GM12892 (cell line): ENCODE results near the gene L2HGDH.

Experiments used
- DNase-seq: peaks from one replicate; pipeline ENCODE4 v3.0.0; 2011; ENCODE audit not compliant: insufficient read length
- FAIRE-seq: peaks from 2 replicates; lab custom pipeline; 2011; peaks lifted over from hg19 to GRCh38; lab: Jason Lieb, UNC
- POLR2A ChIP-seq: IDR thresholded peaks from 2 replicates; pipeline ENCODE4 v1.6.1; 2011; ENCODE audit warnings: low read depth, low read length, control low read depth
- POLR2AphosphoS5 ChIP-seq: IDR thresholded peaks from 2 replicates; pipeline ENCODE4 v1.6.1; 2011; ENCODE audit warnings: low read depth, low read length, control low read depth
- TAF1 ChIP-seq: IDR thresholded peaks from 2 replicates; pipeline ENCODE4 v1.6.1; 2011; ENCODE audit warnings: low read depth, mild to moderate bottlenecking, control low read depth, low read length, borderline replicate concordance

The L2HGDH gene

DNA sequence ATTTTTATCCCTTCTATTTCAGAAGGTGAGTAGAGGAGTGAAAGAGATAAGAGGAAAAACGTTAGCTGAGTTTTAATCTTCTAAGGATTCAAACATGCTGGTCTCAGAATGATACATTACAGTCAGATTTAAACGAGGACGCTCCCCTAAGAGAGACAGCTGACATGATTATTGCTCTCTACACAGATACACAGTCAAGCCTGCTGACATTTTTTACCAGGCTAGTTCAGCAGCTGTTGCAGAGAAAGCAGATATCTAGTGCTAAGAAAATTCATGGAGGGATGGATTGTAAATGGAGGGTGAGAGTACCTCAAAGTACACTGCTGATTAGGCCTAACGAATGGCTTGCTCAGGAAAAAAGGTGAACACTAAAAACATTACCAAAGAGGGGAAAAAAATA is 48.7 kb downstream of the L2HGDH start:
- DNase-seq (no peak), FAIRE-seq (no peak)
- TF ChIP-seq POLR2AphosphoS5 = no peak

DNA sequence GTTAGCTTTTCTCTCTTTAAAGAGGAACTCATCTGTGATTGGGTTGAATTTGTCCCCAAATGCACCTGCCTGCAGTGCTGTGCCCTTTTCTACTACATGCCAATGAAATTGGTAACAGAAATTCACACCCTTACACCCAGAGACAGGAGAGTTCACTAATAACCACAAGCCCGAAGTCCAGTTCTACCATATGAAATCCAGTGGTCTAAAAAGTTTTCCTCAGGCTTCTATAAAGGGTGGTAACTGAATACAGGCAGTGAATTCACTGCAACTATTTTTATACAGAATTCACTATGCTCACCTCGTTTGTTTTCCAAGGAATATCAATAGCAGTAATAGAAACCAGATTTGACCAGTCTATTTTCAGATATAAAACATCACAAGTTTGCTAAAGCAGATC is 49.2 kb downstream of the L2HGDH start:
- FAIRE-seq = no peak
- TF ChIP-seq TAF1 (no peak), POLR2AphosphoS5 (no peak)

DNA sequence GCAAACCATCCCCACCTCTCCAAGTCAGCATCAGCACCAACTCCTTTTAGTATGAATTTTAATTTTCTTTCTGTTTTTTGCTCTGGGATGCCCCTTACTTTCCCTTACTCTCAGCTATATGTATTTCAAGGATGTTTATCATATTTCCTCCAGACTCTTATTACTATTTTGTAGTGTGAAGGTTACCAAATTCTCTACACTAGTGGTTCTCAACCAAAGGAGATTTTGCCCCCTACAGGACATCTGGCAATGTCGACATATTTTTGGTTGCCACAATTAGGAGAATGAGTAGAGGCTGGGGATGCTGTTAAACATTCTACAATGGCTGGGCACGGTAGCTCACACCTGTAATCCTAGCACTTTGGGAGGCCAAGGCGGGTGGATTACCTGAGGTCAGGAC is 51.5 kb downstream of the L2HGDH start:
- FAIRE-seq = no peak
- no peak for DNase-seq
- TF ChIP-seq POLR2AphosphoS5 (no peak), TAF1 (no peak), POLR2A (no peak)

More for the DNA sequence above, 49.2 kb downstream of the L2HGDH start:
- no peak for DNase-seq

DNA sequence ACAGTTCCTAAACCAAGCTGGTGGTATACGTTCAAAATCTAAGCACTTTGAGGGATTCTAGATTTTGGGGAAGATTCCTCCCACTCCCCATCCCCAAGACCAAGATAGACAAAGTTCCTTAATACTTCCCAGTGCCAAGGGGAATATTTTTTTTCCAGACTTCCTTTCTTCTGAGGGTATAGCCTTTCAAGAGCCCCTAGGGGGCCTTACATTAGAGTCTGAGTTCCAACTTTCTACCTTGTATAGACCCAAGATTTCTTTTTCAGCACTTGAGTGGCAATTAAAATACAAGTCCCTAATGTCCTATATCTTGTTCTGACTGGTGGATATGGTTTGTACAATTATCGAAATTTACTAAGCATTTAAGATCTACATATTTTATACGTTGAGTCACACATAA is 52.0 kb downstream of the L2HGDH start:
- no peak for DNase-seq
- no peak for FAIRE-seq
- TF ChIP-seq POLR2A (no peak), POLR2AphosphoS5 (no peak)

DNA sequence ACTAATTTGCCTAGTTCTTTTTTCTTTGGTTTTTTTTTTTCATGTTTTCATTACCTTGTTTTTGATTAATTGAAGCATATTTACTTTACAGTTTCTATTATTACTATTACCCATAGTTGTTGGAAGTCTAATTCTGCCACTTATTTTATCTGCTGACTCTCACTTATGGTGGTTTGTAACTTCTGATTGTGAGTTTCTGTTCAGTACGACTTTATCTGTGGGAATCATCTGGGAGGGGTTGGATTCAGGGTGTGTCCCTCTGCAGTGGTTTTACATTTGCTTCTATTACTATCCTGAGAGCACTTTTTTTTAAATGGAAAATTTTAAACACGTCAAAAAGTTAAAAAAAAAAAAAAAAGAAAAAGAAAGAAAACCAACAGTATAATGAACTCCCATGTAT is 54.3 kb downstream of the L2HGDH start:
- TF ChIP-seq POLR2A = no peak
- TF ChIP-seq TAF1 = no peak
- no peak for TF ChIP-seq POLR2AphosphoS5
- DNase-seq (no peak), FAIRE-seq (no peak)

DNA sequence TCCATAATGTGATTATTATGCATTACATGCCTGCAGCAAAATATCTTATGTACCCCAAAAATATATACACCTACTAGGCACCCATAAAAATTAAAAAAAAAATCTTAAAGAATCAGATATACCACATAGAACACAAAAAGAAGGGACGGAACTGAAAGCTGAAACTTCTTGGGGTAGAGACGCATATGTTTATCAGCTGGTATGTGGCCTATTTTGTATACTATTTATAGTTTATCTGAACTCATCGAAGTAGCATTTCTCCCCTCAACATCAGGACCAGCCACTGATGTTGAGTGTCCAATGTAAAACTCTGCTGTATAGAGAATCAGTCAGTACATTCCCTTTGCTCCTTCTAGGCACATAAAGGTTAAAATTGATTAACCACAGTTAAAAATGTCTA is 57.8 kb downstream of the L2HGDH start:
- FAIRE-seq (no peak), DNase-seq (no peak)
- no peak for TF ChIP-seq POLR2AphosphoS5
- no peak for TF ChIP-seq TAF1
- TF ChIP-seq POLR2A = no peak

DNA sequence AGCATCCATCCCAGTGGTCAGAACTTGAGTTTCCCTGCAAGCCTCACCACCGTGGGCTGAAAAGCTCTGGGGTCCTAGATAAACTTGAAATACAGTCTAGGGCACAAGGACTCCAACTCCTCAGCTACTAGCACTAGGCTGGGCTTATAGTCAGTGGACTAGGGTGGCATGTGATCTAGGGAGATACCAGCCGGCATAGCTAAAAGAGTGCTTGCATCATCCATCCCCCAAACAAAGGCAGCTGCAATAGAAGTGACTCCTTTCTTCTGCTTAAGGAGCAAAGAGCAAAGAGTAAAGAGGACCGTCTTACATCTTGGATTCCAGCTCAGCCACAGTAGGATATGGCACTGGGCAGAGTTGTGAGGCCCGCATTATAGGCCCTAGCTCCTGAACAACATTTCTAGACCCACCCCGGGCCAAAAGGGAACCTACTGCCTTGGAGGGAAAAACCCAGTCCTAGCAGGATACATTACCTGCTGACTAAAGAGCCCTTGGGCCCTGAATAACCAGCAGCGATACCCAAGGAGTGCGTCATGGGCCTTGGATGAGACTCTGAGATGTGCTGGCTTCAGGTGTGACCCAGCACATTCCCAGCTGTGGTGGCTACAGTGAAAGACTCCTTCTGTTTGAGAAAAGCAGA is 62.8 kb downstream of the L2HGDH start:
- TF ChIP-seq POLR2A (no peak), TAF1 (no peak), POLR2AphosphoS5 (no peak)
- FAIRE-seq = no peak
- no peak for DNase-seq

DNA sequence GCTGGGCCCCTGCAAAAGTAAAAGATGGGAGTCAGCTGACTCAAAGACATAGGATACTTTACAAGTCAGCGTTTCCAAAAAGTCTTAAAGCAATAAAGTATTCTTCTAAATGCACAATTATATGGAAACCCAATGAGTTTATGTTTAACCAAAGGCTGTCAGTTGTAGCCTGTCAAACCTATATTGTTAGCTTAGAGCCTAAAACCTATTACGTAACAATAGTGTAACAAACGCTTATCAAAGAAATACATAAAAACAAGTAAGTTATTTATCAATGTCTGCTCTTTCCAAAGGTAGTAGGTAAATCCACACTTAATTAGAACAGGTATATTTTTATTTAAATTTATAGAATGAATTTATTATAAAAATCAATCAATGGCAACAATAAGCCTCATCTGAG is 64.8 kb downstream of the L2HGDH start:
- TF ChIP-seq POLR2A (no peak), TAF1 (no peak), POLR2AphosphoS5 (no peak)
- DNase-seq (no peak), FAIRE-seq (no peak)

DNA sequence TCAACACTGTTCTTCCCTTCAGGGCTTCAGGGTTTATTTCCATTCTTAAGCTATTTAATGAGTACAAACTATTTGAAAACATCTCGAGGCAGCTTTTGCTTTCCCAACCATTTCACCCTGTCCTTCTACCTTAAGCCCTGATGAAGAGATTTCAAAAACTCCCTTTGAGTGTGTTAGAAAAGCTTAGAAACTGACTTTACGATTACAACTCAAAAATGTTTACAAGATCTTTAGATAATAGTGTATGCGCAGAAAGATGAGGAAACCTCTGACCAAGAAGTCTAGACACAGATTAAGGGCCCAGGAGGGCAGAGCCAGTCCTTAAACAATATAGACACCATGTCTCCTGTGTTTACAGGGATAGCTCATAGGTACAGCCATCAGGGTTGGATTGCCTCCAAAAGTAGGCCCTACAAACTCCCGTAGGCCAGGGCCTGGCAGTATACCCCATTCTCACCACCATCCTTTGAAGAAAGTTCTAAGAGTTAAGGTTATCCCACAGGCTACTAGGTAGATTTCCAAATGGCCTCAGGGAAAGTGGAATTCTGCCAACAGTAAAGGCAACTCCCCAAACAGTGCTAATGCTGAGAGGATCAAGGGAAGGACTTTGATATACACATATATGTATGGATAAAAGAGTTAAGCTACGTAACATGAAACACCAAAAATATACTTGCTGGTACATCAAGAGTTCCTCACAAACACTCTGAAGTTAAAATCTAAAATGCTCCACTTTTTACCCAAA is 69.3 kb downstream of the L2HGDH start:
- DNase-seq (no peak), FAIRE-seq (no peak)
- TF ChIP-seq TAF1 (no peak), POLR2AphosphoS5 (no peak), POLR2A (no peak)

DNA sequence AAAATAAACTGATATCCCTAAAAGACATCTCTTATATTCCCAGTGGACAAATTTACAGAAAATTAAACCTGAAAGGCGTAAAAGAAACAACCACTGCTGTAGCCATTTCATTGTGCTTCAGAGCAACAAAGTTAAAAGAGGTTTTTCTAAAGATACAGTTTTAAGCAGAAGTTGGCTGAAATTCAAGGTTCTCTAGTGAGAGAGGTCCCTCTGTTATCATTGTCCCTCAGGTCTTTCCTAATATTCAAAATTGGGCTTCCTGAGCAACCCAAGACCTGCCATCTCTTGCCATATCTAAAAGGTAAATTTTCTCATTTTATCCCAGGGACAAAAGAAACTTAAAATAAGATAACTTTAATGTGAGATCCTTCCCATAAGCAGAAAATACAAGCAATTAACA is 69.9 kb downstream of the L2HGDH start:
- no peak for DNase-seq
- no peak for FAIRE-seq
- no peak for TF ChIP-seq TAF1
- TF ChIP-seq POLR2A = no peak

DNA sequence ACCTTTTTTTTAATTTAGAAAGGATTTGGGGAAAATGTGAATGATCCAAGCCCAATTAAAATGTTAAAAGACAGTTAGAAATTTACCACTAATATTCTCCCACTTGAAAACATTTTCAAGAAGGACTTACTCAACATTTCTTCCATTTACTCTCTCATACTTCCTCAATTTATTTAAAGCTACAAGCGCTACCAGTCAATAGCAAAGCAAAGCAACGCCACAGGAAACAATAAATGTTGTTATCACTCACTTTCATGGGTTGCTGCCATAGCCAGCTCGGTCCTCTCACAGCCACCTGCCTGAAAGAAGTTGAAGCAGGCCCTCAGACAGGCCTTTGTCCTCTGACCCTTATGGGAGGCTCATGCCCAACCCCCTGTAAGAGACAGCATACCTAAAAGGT is 74.6 kb downstream of the L2HGDH start:
- no peak for FAIRE-seq
- DNase-seq = no peak
- no peak for TF ChIP-seq TAF1
- no peak for TF ChIP-seq POLR2A
- no peak for TF ChIP-seq POLR2AphosphoS5

DNA sequence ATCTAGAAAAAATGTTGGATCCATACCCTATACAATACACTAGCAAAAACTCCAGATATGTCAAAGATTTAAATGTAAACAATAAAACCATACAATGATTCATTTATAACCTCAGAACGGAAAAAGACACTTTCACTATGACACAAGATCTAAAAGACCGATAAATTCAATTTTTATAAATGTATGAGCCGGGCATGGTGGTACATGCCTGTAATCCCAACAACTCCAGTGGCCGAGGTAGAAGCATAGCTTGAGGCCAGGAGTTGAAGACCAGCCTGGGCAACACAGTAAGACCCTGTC is 78.1 kb downstream of the L2HGDH start:
- no peak for FAIRE-seq
- no peak for DNase-seq
- TF ChIP-seq POLR2A = no peak
- TF ChIP-seq POLR2AphosphoS5 = no peak
- no peak for TF ChIP-seq TAF1

DNA sequence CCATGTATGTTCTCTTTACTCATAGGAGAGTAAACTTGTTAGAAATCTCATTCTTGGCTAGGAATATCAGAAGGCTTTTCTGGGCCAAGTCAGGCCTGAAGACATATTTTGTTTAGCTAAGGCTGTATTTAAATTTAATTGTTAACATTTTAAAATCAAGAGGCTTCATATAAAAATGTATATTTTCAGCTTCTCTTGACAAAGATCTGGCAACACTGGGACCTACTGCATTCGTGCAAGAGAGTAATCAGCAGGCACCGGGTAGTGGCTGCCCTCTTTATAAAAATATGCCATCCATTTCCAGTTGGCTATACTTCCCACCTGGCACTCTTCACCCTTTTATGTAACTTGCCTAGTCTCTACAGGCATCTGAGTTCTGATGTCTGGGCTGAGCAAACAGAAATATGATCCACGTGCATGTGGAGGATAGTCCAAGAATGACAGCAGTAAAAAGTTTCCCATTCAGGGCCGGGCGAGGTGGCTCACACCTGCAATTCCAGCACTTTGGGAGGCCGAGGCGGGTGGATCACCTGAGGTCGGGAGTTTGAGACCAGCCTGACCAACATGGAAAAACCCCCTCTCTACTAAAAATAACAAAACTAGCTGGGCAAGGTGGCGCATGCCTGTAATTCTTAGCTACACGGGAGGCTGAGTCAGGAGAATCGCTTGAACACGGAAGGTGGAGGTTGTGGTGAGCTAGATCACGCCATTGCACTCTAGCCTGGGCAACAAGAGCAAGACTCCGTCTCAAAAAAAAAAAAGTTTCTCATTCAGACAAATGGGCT is 78.7 kb downstream of the L2HGDH start:
- FAIRE-seq (no peak), DNase-seq (no peak)
- TF ChIP-seq POLR2A = no peak
- TF ChIP-seq TAF1 = no peak
- TF ChIP-seq POLR2AphosphoS5 = no peak
